ENCODE measurements around the gene IL12B. TPM values are rescaled to one million over a fixed set of nuclear protein-coding genes. Genes with fewer than 3 reads are reported as not detected.

Gene IL12B
- total RNA-seq, result not detected in 2 replicates

DNA sequence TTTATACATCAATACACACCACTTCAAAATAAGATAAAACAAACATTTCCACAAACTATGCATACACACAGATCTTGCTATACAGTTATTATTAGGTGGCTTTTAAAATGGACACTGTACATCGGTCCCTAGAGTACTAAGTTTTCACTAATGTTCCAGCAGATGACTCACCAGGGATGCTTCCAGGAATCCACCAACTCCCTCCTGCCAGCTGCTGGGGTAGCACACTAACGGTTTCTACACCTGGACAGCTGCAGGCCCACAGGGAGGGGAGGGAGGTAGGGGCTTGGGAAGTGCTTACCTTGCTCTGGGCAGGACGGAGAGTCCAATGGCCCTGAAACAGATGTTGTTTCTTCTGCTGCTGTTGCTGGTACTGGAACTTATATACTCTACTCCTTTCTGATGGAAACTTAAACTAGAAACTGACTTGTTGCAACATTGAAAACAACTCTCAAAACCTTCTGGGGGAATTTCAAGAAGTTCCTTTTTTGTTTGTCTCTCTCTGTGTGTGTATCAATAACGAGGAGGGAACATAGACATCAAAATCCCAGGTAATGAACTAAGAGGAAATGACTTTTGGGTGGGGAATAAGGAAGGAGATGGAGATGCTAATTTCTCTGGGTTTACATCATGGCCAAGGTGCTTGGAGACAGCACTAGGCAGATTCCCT, at the start of gene IL12B:
IL12B (minus strand) TSS at position 357 of the 670 bp plus-strand sequence. CDS start 3,705 bp downstream, outside the sequence.

Other genes with a start within 250 kb of the IL12B start
- not detected in 2 replicates for gene EBF1, start 230.6 kb downstream of the IL12B start, total RNA-seq
- 58.6 and 141 TPM in 2 replicates for gene RNF145, start 120.9 kb downstream of the IL12B start, total RNA-seq
- gene UBLCP1, start 67.2 kb downstream of the IL12B start, total RNA-seq, result 13.3 and 17.5 TPM in 2 replicates

Measured in tracheal epithelial cell (primary cell).